ENCODE data around the gene ACAP3. TPM values are rescaled to one million over a fixed set of nuclear protein-coding genes. Genes with fewer than 3 reads are reported as not detected.

Gene ACAP3
- total and polyA plus RNA-seq, 4 donors: 2.7 to 24.8 (median 15.0) TPM

GRCh38 chr1:1281533-1282321 is 26.0 kb downstream of the ACAP3 start:
- Histone ChIP-seq H3K27ac (ENCODE audit: low read depth in 1 of 2, low read length in 2 of 2) (peak overlapping the region; percentile 38 to 71), H3K4me3 (ENCODE audit: low read depth in 1 of 3, low read length in 3 of 3) (no peak overlapping the region)
- peak; percentile 74 for DNase-seq (ENCODE audit: low spot score)

More at GRCh38 chr1:1281533-1282321, 26.0 kb downstream of the ACAP3 start:
- Histone ChIP-seq H3K9ac (ENCODE audit: low read depth in 1 of 2, low read length in 2 of 2) (no peak overlapping the region), H3K9me3 (ENCODE audit: control insufficient read depth in 4 of 4, low read length in 3 of 4) (no peaks in the 10 kb centered on the region), H3K4me1 (ENCODE audit: control insufficient read depth in 4 of 4, insufficient read depth in 4 of 4, low read length in 3 of 4) (peaks cover 9 to 19% (median 16%) of the 10 kb centered on the region in 4 donors), H3K27me3 (ENCODE audit: control insufficient read depth in 4 of 4, insufficient read depth in 4 of 4, low read length in 3 of 4) (no peaks in the 10 kb centered on the region), H3K36me3 (ENCODE audit: control insufficient read depth in 4 of 4, insufficient read depth in 3 of 4, low read depth in 1 of 4, low read length in 3 of 4) (no peaks in the 10 kb centered on the region)
- TF ChIP-seq RAD21 (IDR thresholded peaks at IDR 0.05) (no peak), TAF1 (conservative IDR thresholded peaks at IDR 0.05) (no peak), HNF4A (conservative IDR thresholded peaks at IDR 0.05) (peak; percentile 88 to 94), RXRA (IDR thresholded peaks at IDR 0.05) (peak; percentile 64 to 75), YY1 (IDR thresholded peaks at IDR 0.05) (no peak), ZBTB33 (IDR thresholded peaks at IDR 0.05) (no peak), NR2F2 (IDR thresholded peaks at IDR 0.05) (no peak), EGR1 (IDR thresholded peaks at IDR 0.05; ENCODE audit: low read depth in 2 of 2) (no peak), GABPA (IDR thresholded peaks at IDR 0.05 in 1 of 2, conservative IDR thresholded peaks at IDR 0.05 in 1 of 2) (peak in 1 of 2 donors; percentile 63), FOXA1 (IDR thresholded peaks at IDR 0.05) (no peak), ATF3 (IDR thresholded peaks at IDR 0.05) (no peak), REST (IDR thresholded peaks at IDR 0.05) (no peak), HNF4G (IDR thresholded peaks at IDR 0.05) (no peak), JUND (IDR thresholded peaks at IDR 0.05) (no peak), SP1 (IDR thresholded peaks at IDR 0.05) (peak; percentile 85), CTCF (IDR thresholded peaks at IDR 0.05; ENCODE audit: low read depth, low read length, missing input control) (no peak), FOXA2 (IDR thresholded peaks at IDR 0.05) (no peak), MAX (IDR thresholded peaks at IDR 0.05) (no peak)
- WGBS: 24% methylated on average over 26 of the region's 26 CpGs

Measured in liver (tissue), 9 donors.